ENCODE data around the gene OR5T3.
"Not testable (repeated sequence)": the region's sequence is repeated elsewhere in the genome, so short reads cannot be mapped to it uniquely, and the experiment has no call there.

OR5T3 gene

GRCh38 chr11:56251954-56252353, at the start of gene OR5T3:
TSS of gene OR5T3 (plus strand) at chr11:56252254. CDS start at chr11:56252254, 0 bp downstream.
- DNase-seq (ENCODE audit: low read depth in 2 of 3, low spot score in 1 of 3), result no peak

GRCh38 chr11:56207790-56208189, 44.3 kb upstream of the OR5T3 start:
- no peak for DNase-seq (ENCODE audit: low read depth in 2 of 3, low spot score in 1 of 3)

GRCh38 chr11:56214537-56214936, 37.5 kb upstream of the OR5T3 start:
- DNase-seq (ENCODE audit: low read depth in 2 of 3, low spot score in 1 of 3), result no peak

GRCh38 chr11:56219735-56220134, 32.3 kb upstream of the OR5T3 start:
- not testable (repeated sequence) for DNase-seq (ENCODE audit: low read depth in 2 of 3, low spot score in 1 of 3)

GRCh38 chr11:56234155-56234554, 17.9 kb upstream of the OR5T3 start, which contains the start of gene OR5T2:
TSS of gene OR5T2 (minus strand) at chr11:56234255. CDS start at chr11:56233062, 1,193 bp downstream.
- no peak for DNase-seq (ENCODE audit: low read depth in 2 of 3, low spot score in 1 of 3)

- DNase-seq (ENCODE audit: low read depth in 2 of 3, low spot score in 1 of 3), result no peak
These were observed 19.0 kb downstream of the OR5T3 start for GRCh38 chr11:56271092-56271491.

GRCh38 chr11:56273854-56274253, 21.8 kb downstream of the OR5T3 start, which contains the start of gene OR5T1:
TSS of gene OR5T1 (plus strand) at chr11:56274154. CDS start at chr11:56275639, 1,485 bp downstream.
- DNase-seq (ENCODE audit: low read depth in 2 of 3, low spot score in 1 of 3), result no peak

- no peak for DNase-seq (ENCODE audit: low read depth in 2 of 3, low spot score in 1 of 3)
These were observed 40.1 kb downstream of the OR5T3 start, which contains the start of gene OR8H1 for GRCh38 chr11:56292154-56292553. TSS of gene OR8H1 (minus strand) at chr11:56292254. CDS start at chr11:56291062, 1,192 bp downstream.

- no peak for DNase-seq (ENCODE audit: low read depth in 2 of 3, low spot score in 1 of 3)
These were observed 44.8 kb downstream of the OR5T3 start for GRCh38 chr11:56296898-56297297.
